Thyroid gland (tissue), 4 donors: Measurements from ENCODE around the gene ERC1. TPM values are rescaled to one million over a fixed set of nuclear protein-coding genes. Genes with fewer than 3 reads are reported as not detected.
"Not testable (repeated sequence)": the region's sequence is repeated elsewhere in the genome, so short reads cannot be mapped to it uniquely, and the experiment has no call there.

ENCODE experiments used
- DNase-seq, 2 donors: peaks; one replicate each; pipeline ENCODE4 v3.0.0-alpha.2; 2019
- H3K27ac ChIP-seq, 3 donors: fragments of 200-600 bp; sonication (generic); 1 replicate in 2 of 3; 2 replicates in 1 of 3; pipeline ENCODE4 v1.5.1; 2016 to 2019; ENCODE audit warnings: mild to moderate bottlenecking in 1 of 3, moderate library complexity in 1 of 3
- H3K27me3 ChIP-seq: fragments of 200-600 bp; sonication (generic); one replicate; pipeline ENCODE4 v1.5.1; 2019
- H3K36me3 ChIP-seq, 2 donors: fragments of 200-600 bp; sonication (generic); one replicate each; pipeline ENCODE4 v1.5.1; 2016 to 2019
- H3K4me1 ChIP-seq, 2 donors: fragments of 200-600 bp; sonication (generic); one replicate each; pipeline ENCODE4 v1.5.1; 2017 to 2019
- H3K4me3 ChIP-seq, 3 donors: fragments of 200-600 bp; sonication (generic); replicated peaks in 1 of 3; 1 replicate in 2 of 3; 2 replicates in 1 of 3; pipeline ENCODE4 v1.5.1; 2016; ENCODE audit warnings: mild to moderate bottlenecking in 1 of 3
- H3K9me3 ChIP-seq: fragments of 200-600 bp; sonication (generic); one replicate; pipeline ENCODE4 v1.5.1; 2017
- CTCF ChIP-seq, 6 experiments: fragments of 200-600 bp in 3 of 6; fragments of 450-650 bp in 3 of 6; sonication (generic) in 3 of 6; IDR thresholded peaks; one replicate each; pipeline ENCODE4 v1.5.1; 2016 to 2019; ENCODE audit warnings: antibody characterized with exemption in 6 of 6, mild to moderate bottlenecking in 2 of 6, inconsistent platforms in 1 of 6, moderate library complexity in 1 of 6
- POLR2A ChIP-seq, 2 donors: fragments of 450-650 bp; IDR thresholded peaks; one replicate each; pipeline ENCODE4 v1.6.1; 2017; ENCODE audit warnings: antibody characterized with exemption in 2 of 2, mild to moderate bottlenecking in 2 of 2, moderate library complexity in 1 of 2
- WGBS, 2 donors: methylation state at CpG; one replicate each; pipeline ENCODE4 v1.1.5; 2017; 5-methylcytosine and 5-hydroxymethylcytosine counted together
- intact Hi-C: fragments of 100-400 bp; cut with DNase I; formaldehyde crosslinking; loops from one replicate; pipeline ENCODE4 v1.15.1; 2023
- total RNA-seq, 4 donors: library from RNA; depleted of rRNA; stranded (reverse); fragments of >200 nt; gene quantifications; one replicate each; pipeline ENCODE4 v1.2.3, GENCODE V29; 2016

Gene ERC1
- total RNA-seq, 4 donors from 2014 or later: 39.8 to 84.2 (median 75.8) TPM

- H3K9me3 ChIP-seq: no peaks in the 10 kb centered on the region
- WGBS, 2 donors: 84 to 89% methylated on average over 1 of the region's 1 CpG
- DNase-seq: no peak
- TF ChIP-seq POLR2A (IDR thresholded peaks at IDR 0.05) (no peak), CTCF (IDR thresholded peaks at IDR 0.05) (no peak)
- H3K27ac ChIP-seq: peak overlapping the region in 2 of 3 donors; percentile 20 to 30
- H3K4me3 ChIP-seq: no peak overlapping the region
- no peaks in the 10 kb centered on the region for H3K27me3 ChIP-seq
- H3K4me1 ChIP-seq: peaks cover 10 to 31% of the 10 kb centered on the region in 2 donors
- intact Hi-C loops: no loop called here
- H3K36me3 ChIP-seq: no peaks in the 10 kb centered on the region
Observed at GRCh38 chr12:997505-997904, 6.5 kb downstream of the ERC1 start.

- Histone ChIP-seq H3K4me3 (no peak overlapping the region), H3K27ac (peak overlapping the region; percentile 20 to 45 (median 30))
Observed at GRCh38 chr12:998020-998874, 7.2 kb downstream of the ERC1 start.

GRCh38 chr12:999736-1000135 is 8.7 kb downstream of the ERC1 start:
- WGBS, 2 donors: 95 to 97% methylated on average over 7 of the region's 7 CpGs
- H3K27me3 ChIP-seq, intact Hi-C loops, H3K9me3 ChIP-seq, H3K4me3 ChIP-seq, H3K27ac ChIP-seq, DNase-seq, H3K36me3 ChIP-seq: not testable (repeated sequence)
- H3K4me1 ChIP-seq: peaks cover 10 to 20% of the 10 kb centered on the region in 2 donors

More at GRCh38 chr12:998020-998874, 7.2 kb downstream of the ERC1 start:
- no peaks in the 10 kb centered on the region for H3K9me3 ChIP-seq
- intact Hi-C loops: no loop called here
- peak; percentile 65 to 68 for DNase-seq
- WGBS, 2 donors: 37 to 38% methylated on average over 6 of the region's 6 CpGs
- peaks cover 10 to 25% of the 10 kb centered on the region in 2 donors for H3K4me1 ChIP-seq
- no peaks in the 10 kb centered on the region for H3K27me3 ChIP-seq
- TF ChIP-seq CTCF (IDR thresholded peaks at IDR 0.05): no peak
- TF ChIP-seq POLR2A (IDR thresholded peaks at IDR 0.05): no peak
- no peaks in the 10 kb centered on the region for H3K36me3 ChIP-seq

GRCh38 chr12:1001507-1001906 is 10.5 kb downstream of the ERC1 start:
- TF ChIP-seq POLR2A (IDR thresholded peaks at IDR 0.05): no peak
- 96 to 97% methylated on average over 3 of the region's 3 CpGs for WGBS, 2 donors
- intact Hi-C loops: no loop called here

GRCh38 chr12:1003600-1004271 is 12.7 kb downstream of the ERC1 start:
- Histone ChIP-seq H3K9me3 (no peaks in the 10 kb centered on the region), H3K27me3 (no peaks in the 10 kb centered on the region), H3K27ac (no peak overlapping the region), H3K4me3 (no peak overlapping the region), H3K36me3 (no peaks in the 10 kb centered on the region), H3K4me1 (peaks cover 2 to 6% of the 10 kb centered on the region in 2 donors)
- no peak for DNase-seq
- intact Hi-C loops: no loop called here
- WGBS, 2 donors: 67 to 76% methylated on average over 3 of the region's 3 CpGs
- TF ChIP-seq POLR2A (IDR thresholded peaks at IDR 0.05) (no peak), CTCF (IDR thresholded peaks at IDR 0.05) (no peak)

More at GRCh38 chr12:1001507-1001906, 10.5 kb downstream of the ERC1 start:
- H3K9me3 ChIP-seq: no peaks in the 10 kb centered on the region
- H3K4me1 ChIP-seq: peaks cover 10 to 20% of the 10 kb centered on the region in 2 donors
- no peak for DNase-seq
- H3K27ac ChIP-seq: no peak overlapping the region
- H3K27me3 ChIP-seq: no peaks in the 10 kb centered on the region
- no peaks in the 10 kb centered on the region for H3K36me3 ChIP-seq
- no peak overlapping the region for H3K4me3 ChIP-seq

GRCh38 chr12:1006255-1006654 is 15.2 kb downstream of the ERC1 start:
- H3K27me3 ChIP-seq: no peaks in the 10 kb centered on the region
- no peaks in the 10 kb centered on the region for H3K36me3 ChIP-seq
- WGBS, 2 donors: 89 to 92% methylated on average over 6 of the region's 6 CpGs
- no peak overlapping the region for H3K27ac ChIP-seq
- no peaks in the 10 kb centered on the region for H3K4me1 ChIP-seq
- no peaks in the 10 kb centered on the region for H3K9me3 ChIP-seq
- intact Hi-C loops: no loop called here
- no peak for DNase-seq
- TF ChIP-seq CTCF (IDR thresholded peaks at IDR 0.05) (no peak), POLR2A (IDR thresholded peaks at IDR 0.05) (no peak)
- H3K4me3 ChIP-seq: no peak overlapping the region
